ENCODE results near the gene TRIM25. TPM values are rescaled to one million over a fixed set of nuclear protein-coding genes. Genes with fewer than 3 reads are reported as not detected.
A peak's percentile ranks its signal among the peaks of the same experiment; 100 is the strongest.

The TRIM25 gene
- total RNA-seq, 4 donors from 2014 or later: 17.4 to 80.0 (median 35.0) TPM

DNA sequence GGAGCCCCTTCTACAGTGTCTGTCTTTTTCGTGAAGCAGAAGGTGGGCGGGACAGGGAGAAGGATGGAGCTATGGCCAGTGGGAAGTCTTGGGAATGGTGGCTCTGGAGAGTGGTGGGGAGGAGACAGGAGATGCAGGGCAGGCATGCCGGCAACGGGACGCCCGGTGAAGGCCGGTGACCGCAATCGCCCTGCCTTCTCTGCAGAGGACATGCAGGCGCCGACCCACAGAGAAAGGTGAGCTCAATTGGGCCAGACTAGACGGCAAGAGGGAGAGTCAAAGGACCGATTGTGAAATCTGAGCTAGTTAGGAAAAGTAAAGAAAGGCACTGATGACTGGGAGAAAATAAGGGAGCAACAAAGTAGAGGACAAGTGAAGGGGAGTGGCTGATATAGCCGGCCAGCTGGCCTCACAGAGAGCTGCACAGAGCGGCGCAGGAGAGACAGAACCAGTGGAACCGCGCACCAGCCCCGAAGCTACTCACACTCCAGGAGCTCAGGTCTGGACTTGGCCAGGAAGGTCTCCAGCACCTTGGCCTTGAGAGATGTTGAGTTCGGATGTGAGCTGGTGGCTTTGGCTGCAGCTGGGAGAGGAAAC is 18.9 kb downstream of the TRIM25 start:
- no peak for DNase-seq
- Histone ChIP-seq H3K27me3 (no peaks in the 10 kb centered on the region), H3K9me3 (no peaks in the 10 kb centered on the region), H3K27ac (no peak overlapping the region), H3K36me3 (no peaks in the 10 kb centered on the region), H3K4me1 (no peaks in the 10 kb centered on the region), H3K4me3 (no peak overlapping the region)
- intact Hi-C loops (cut with DNase I; ENCODE audit: low total_unique reads): no loop called here
- TF ChIP-seq CTCF (IDR thresholded peaks at IDR 0.05): no peak
- no peak for TF ChIP-seq POLR2A (IDR thresholded peaks at IDR 0.05)

DNA sequence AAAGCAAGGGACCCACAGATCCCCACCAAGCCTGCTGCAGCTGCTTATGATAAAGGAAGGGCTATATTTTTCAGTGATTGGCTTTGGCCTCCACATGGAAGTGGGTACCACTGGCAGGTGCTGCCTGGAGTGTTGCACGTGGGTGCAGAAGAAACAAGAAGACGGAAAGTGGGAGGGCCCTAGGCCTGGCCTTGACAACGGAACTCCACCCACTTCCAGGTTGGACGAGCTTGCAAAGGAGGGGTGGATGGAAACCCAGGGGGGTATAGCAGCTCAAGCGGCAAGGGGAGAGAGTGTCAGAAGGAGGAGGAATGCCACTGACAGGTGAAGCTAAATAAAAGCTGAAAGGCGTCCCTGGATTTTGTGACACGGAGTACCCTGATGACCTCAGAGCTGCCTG is 20.3 kb downstream of the TRIM25 start:
- H3K4me1 ChIP-seq: no peaks in the 10 kb centered on the region
- no peaks in the 10 kb centered on the region for H3K36me3 ChIP-seq
- H3K9me3 ChIP-seq: no peaks in the 10 kb centered on the region
- intact Hi-C loops (cut with DNase I; ENCODE audit: low total_unique reads): no loop called here
- H3K4me3 ChIP-seq: no peak overlapping the region
- H3K27me3 ChIP-seq: no peaks in the 10 kb centered on the region
- DNase-seq: no peak
- H3K27ac ChIP-seq: no peak overlapping the region
- no peak for TF ChIP-seq POLR2A (IDR thresholded peaks at IDR 0.05)
- TF ChIP-seq CTCF (IDR thresholded peaks at IDR 0.05): no peak

DNA sequence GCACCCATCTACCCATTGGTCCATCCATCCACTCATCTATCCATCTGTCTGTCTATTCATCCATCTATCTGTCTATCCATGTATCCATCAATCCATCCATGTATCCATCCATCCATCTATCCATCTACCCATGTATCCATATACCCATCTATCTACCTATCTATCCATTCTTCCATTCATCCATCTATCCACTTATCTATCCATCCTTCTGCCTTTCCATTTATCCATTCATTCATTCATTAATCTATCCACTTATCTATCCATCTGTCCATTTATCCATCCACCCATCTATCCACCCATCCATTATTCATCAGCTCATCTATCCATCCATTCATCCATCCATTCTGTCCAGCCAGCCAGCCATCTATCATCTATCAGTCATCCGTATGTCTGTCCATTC is 21.5 kb downstream of the TRIM25 start:
- intact Hi-C loops (cut with DNase I; ENCODE audit: low total_unique reads): no loop called here
- Histone ChIP-seq H3K4me1 (no peaks in the 10 kb centered on the region), H3K4me3 (no peak overlapping the region), H3K9me3 (no peaks in the 10 kb centered on the region), H3K27ac (no peak overlapping the region), H3K36me3 (no peaks in the 10 kb centered on the region), H3K27me3 (no peaks in the 10 kb centered on the region)
- no peak for DNase-seq
- TF ChIP-seq CTCF (IDR thresholded peaks at IDR 0.05) (no peak), POLR2A (IDR thresholded peaks at IDR 0.05) (no peak)

GRCh38 chr17:56891751-56892150 is 22.1 kb downstream of the TRIM25 start:
- H3K4me3 ChIP-seq: no peak overlapping the region
- DNase-seq: no peak
- H3K9me3 ChIP-seq: no peaks in the 10 kb centered on the region
- H3K27me3 ChIP-seq: no peaks in the 10 kb centered on the region
- H3K27ac ChIP-seq: no peak overlapping the region
- intact Hi-C loops (cut with DNase I; ENCODE audit: low total_unique reads): no loop called here
- TF ChIP-seq CTCF (IDR thresholded peaks at IDR 0.05) (peak in 3 of 4 experiments; percentile 15 to 35 (median 33)), POLR2A (IDR thresholded peaks at IDR 0.05) (no peak)
- no peaks in the 10 kb centered on the region for H3K36me3 ChIP-seq
- H3K4me1 ChIP-seq: no peaks in the 10 kb centered on the region

DNA sequence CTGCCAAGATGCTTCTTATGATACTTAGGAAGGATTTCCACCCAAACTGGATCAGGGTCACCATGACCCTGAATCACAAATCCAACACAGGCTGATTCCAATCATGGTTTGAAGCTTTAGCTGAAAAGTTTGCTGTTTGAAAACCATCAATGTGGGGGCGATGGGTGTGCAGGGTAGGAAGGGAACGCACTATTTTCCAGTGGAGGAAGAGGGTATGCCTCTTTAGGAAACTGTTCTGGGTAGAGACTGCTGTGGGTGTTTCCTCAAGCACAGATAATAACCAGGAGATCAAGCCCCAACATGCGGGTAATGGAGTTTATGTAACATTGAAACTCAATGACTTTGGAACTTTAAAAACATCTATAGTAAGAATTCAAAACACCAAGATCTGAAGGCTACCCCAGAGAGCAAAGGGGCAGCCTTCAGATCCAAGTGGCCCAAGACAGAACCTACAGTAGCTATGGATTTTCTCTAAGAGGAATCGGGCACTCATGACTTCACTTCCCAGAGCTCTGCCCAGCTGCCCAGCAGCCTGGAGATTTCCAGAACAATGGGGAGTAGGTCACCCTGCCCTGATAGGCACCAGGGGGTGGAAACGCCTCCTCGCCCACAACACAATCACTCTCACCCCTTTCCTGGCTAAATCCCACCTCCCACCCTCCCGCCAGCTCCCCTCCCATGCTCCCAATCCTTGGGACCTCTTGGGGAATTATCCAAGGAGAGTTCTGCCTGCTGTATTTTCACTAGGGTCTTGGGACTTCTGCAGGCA is 22.8 kb downstream of the TRIM25 start:
- H3K9me3 ChIP-seq: no peaks in the 10 kb centered on the region
- TF ChIP-seq CTCF (IDR thresholded peaks at IDR 0.05): no peak
- no peak for TF ChIP-seq POLR2A (IDR thresholded peaks at IDR 0.05)
- H3K27ac ChIP-seq: no peak overlapping the region
- no peaks in the 10 kb centered on the region for H3K36me3 ChIP-seq
- intact Hi-C loops (cut with DNase I; ENCODE audit: low total_unique reads): no loop called here
- H3K4me3 ChIP-seq: no peak overlapping the region
- no peaks in the 10 kb centered on the region for H3K27me3 ChIP-seq
- no peaks in the 10 kb centered on the region for H3K4me1 ChIP-seq
- DNase-seq: no peak
